Endothelial cell of umbilical vein (primary cell): ENCODE measurements around the gene CC2D2B. TPM values are rescaled to one million over a fixed set of nuclear protein-coding genes. Genes with fewer than 3 reads are reported as not detected.

ENCODE experiments used
- BruUV-seq: library from RNA; stranded (reverse); fragments of 400-500 nt; replicated peaks from 2 replicates; lab custom pipeline; 2021; lab: Mats Ljungman, UMichigan
- CTCF ChIA-PET: fragments of 300-600, 350-600 bp; sonication (Branson Sonifier 250); formaldehyde crosslinking; loops from one replicate; lab custom pipeline; 2021; ENCODE audit warnings: antibody characterized with exemption, inconsistent platforms; lab: Charles Lee
- POLR2A ChIA-PET: fragments of 300-600, 350-600 bp; sonication (Branson Sonifier 250); formaldehyde crosslinking; loops from one replicate; lab custom pipeline; 2021; ENCODE audit warnings: antibody characterized with exemption, inconsistent platforms; lab: Charles Lee
- DNase-seq: peaks from one replicate; pipeline ENCODE4 v3.0.0-alpha.2; 2011; ENCODE audit warnings: low read depth, low spot score
- FAIRE-seq: peaks from 2 replicates; lab custom pipeline; 2011; peaks lifted over from hg19 to GRCh38; lab: Jason Lieb, UNC
- H2AFZ ChIP-seq: 2 replicates; pipeline ENCODE4 v1.6.0; 2012; ENCODE audit warnings: low read depth, low read length, control low read depth, inconsistent platforms
- H3K27ac ChIP-seq: 2 replicates; pipeline ENCODE4 v1.5.1; 2011; ENCODE audit warnings: low read depth, mild to moderate bottlenecking, control low read depth, low read length, moderate library complexity; ENCODE audit not compliant: insufficient read depth
- H3K27me3 ChIP-seq, 2 experiments: 2 replicates each; pipeline versions ENCODE4 v1.6.0 to v1.6.1; 2011; ENCODE audit warnings: low read length in 2 of 2, mixed read lengths in 1 of 2; ENCODE audit not compliant: control insufficient read depth in 2 of 2, insufficient read depth in 2 of 2
- H3K36me3 ChIP-seq, 2 experiments: 2 replicates in 1 of 2; 3 replicates in 1 of 2; pipeline ENCODE4 v1.5.1; 2011; ENCODE audit warnings: low read length in 2 of 2, mild to moderate bottlenecking in 1 of 2, moderate library complexity in 1 of 2; ENCODE audit not compliant: control insufficient read depth in 2 of 2, insufficient read depth in 2 of 2; ENCODE audit errors: extremely low read depth in 1 of 2
- H3K4me1 ChIP-seq: 3 replicates; pipeline ENCODE4 v1.5.1; 2011; ENCODE audit warnings: mild to moderate bottlenecking, low read length; ENCODE audit not compliant: control insufficient read depth, insufficient read depth; ENCODE audit errors: extremely low read depth
- H3K4me2 ChIP-seq: 2 replicates; pipeline ENCODE4 v1.6.1; 2011; ENCODE audit warnings: low read length, control low read depth, mixed read lengths; ENCODE audit not compliant: insufficient read depth
- H3K4me3 ChIP-seq, 3 experiments: fragments of 200-600 bp in 1 of 3; sonication (generic), shearing (Covaris generic) in 1 of 3; replicated peaks in 1 of 3; 2 replicates each; pipeline ENCODE4 v1.5.1; 2011 to 2016; ENCODE audit warnings: control low read depth in 3 of 3, low read length in 3 of 3, mild to moderate bottlenecking in 2 of 3, inconsistent platforms in 1 of 3, low read depth in 1 of 3, moderate library complexity in 1 of 3; ENCODE audit not compliant: insufficient read depth in 1 of 3
- H3K79me2 ChIP-seq: 2 replicates; pipeline ENCODE4 v1.6.0; 2012; ENCODE audit warnings: low read length, inconsistent platforms; ENCODE audit not compliant: control insufficient read depth, insufficient read depth
- H3K9ac ChIP-seq: replicated peaks from 2 replicates; pipeline ENCODE3; 2011; ENCODE audit warnings: low read length, control low read depth; ENCODE audit not compliant: insufficient read depth; ENCODE audit errors: extremely low read depth
- H3K9me1 ChIP-seq: replicated peaks from 3 replicates; pipeline ENCODE4 v1.6.0; 2011; ENCODE audit warnings: mild to moderate bottlenecking, low read length; ENCODE audit not compliant: control insufficient read depth, insufficient read depth; ENCODE audit errors: extremely low read depth
- H3K9me3 ChIP-seq: replicated peaks from 2 replicates; pipeline ENCODE4 v1.5.1; 2012; ENCODE audit warnings: low read length, inconsistent platforms; ENCODE audit not compliant: control insufficient read depth, insufficient read depth
- H4K20me1 ChIP-seq: replicated peaks from 2 replicates; pipeline ENCODE3; 2011; ENCODE audit warnings: mild to moderate bottlenecking, low read length; ENCODE audit not compliant: control insufficient read depth, insufficient read depth; ENCODE audit errors: extremely low read depth
- CTCF ChIP-seq, 2 donors: IDR thresholded peaks; 1 replicate in 1 of 2; 2 replicates in 1 of 2; pipeline ENCODE4 v1.5.1; 2011; ENCODE audit warnings: low read length in 2 of 2, mild to moderate bottlenecking in 2 of 2, moderate library complexity in 2 of 2, control low read depth in 1 of 2, inconsistent platforms in 1 of 2, low read depth in 1 of 2; ENCODE audit not compliant: insufficient read depth in 1 of 2; ENCODE audit errors: extremely low read depth in 1 of 2
- FOS ChIP-seq: IDR thresholded peaks from 2 replicates; pipeline ENCODE4 v1.6.1; 2011; ENCODE audit warnings: mild to moderate bottlenecking, low read length, moderate library complexity, borderline replicate concordance; ENCODE audit not compliant: insufficient read depth
- GATA2 ChIP-seq: IDR thresholded peaks from 2 replicates; pipeline ENCODE4 v1.7.0; 2011; ENCODE audit warnings: low read depth, mild to moderate bottlenecking, moderate library complexity, mixed read lengths, low read length; ENCODE audit not compliant: insufficient read length, insufficient read depth
- JUN ChIP-seq: IDR thresholded peaks from 2 replicates; pipeline ENCODE4 v1.6.1; 2011; ENCODE audit warnings: borderline replicate concordance, low read depth; ENCODE audit not compliant: insufficient read length, insufficient read depth
- MAX ChIP-seq: IDR thresholded peaks from 2 replicates; pipeline ENCODE4 v1.6.1; 2011; ENCODE audit not compliant: insufficient read depth, insufficient read length
- MYC ChIP-seq: IDR thresholded peaks from one replicate; pipeline ENCODE4 v1.6.1; 2011; ENCODE audit warnings: mild to moderate bottlenecking, low read depth, low read length
- POLR2A ChIP-seq: IDR thresholded peaks from 2 replicates; pipeline ENCODE4 v1.6.1; 2012; ENCODE audit warnings: low read depth, mild to moderate bottlenecking, control low read depth, low read length
- POLR2AphosphoS5 ChIP-seq: IDR thresholded peaks from 2 replicates; pipeline ENCODE4 v1.6.1; 2012; ENCODE audit warnings: low read depth, mild to moderate bottlenecking, control low read depth, low read length, moderate library complexity; ENCODE audit not compliant: insufficient read depth
- dilution Hi-C: fragments of 300-500 bp; cut with MboI; formaldehyde crosslinking; loops from one replicate; pipeline ENCODE4 v1.15.0; 2019; ENCODE audit warnings: low sequenced_read_pairs; ENCODE audit not compliant: extremely low pct_ligation_motif_present
- intact Hi-C: fragments of 100-400 bp; cut with micrococcal nuclease; formaldehyde crosslinking; loops from one replicate; pipeline ENCODE4 v1.10.0; 2022
- polyA plus RNA-seq, 4 experiments: library from polyadenylated mRNA; depleted of rRNA in 3 of 4; stranded (reverse) in 3 of 4; unstranded in 1 of 4; fragments of >200 nt; gene quantifications; 2 replicates each; pipeline versions ENCODE4 v1.2.1 to v1.2.3, GENCODE V29; 2011 to 2012; ENCODE audit warnings: missing spikeins in 1 of 4
- total RNA-seq: library from RNA; stranded (reverse); gene quantifications from 2 replicates; pipeline ENCODE4 v1.2.3, GENCODE V29; 2021

The CC2D2B gene
- total and polyA plus RNA-seq, 2 donors (not counting 3 experiments of a cell fraction or from before 2014, with no cell fraction given): 0.21 to 1.2 TPM

- no peak overlapping the region for H2AFZ ChIP-seq
- ChIA-PET CTCF (interaction anchor here (1.2 to 8.5 kb wide), 5 partner anchors 10 to 166 kb away, joined by 3 to 162 read pairs (median 15); partner anchors contain the start of gene TCTN3), POLR2A (no interaction called here)
- H4K20me1 ChIP-seq: no peaks in the 10 kb centered on the region
- no peaks in the 10 kb centered on the region for H3K27me3 ChIP-seq
- peaks cover 7% of the 10 kb centered on the region for H3K4me1 ChIP-seq
- no peak overlapping the region for H3K4me3 ChIP-seq
- no peak for TF ChIP-seq POLR2AphosphoS5
- no peak for TF ChIP-seq GATA2
- TF ChIP-seq JUN: no peak
- no peak for TF ChIP-seq FOS
- TF ChIP-seq POLR2A: no peak
- no peak for TF ChIP-seq CTCF (IDR thresholded peaks at IDR 0.05; ENCODE audit: extremely low read depth in 1 of 2, insufficient read depth in 1 of 2, low read depth in 1 of 2, low read length in 2 of 2)
- TF ChIP-seq MYC: no peak
- TF ChIP-seq MAX: no peak
- H3K27ac ChIP-seq: no peak overlapping the region
- no peak overlapping the region for H3K9ac ChIP-seq
- no peaks in the 10 kb centered on the region for H3K79me2 ChIP-seq
- no TSS peak for BruUV-seq
- H3K36me3 ChIP-seq: peaks cover 0 to 2% of the 10 kb centered on the region in 2 experiments
- intact Hi-C loops: no loop called here
- no peaks in the 10 kb centered on the region for H3K9me3 ChIP-seq
- no peak overlapping the region for H3K4me2 ChIP-seq
- H3K9me1 ChIP-seq: no peaks in the 10 kb centered on the region
- DNase-seq: no peak
- FAIRE-seq: peak; percentile 24
- dilution Hi-C loops: no loop called here
These were observed 47.4 kb upstream of the CC2D2B start for GRCh38 chr10:95860166-95860940.
